ENCODE results near the gene MPST. TPM values are rescaled to one million over a fixed set of nuclear protein-coding genes. Genes with fewer than 3 reads are reported as not detected.

Gene MPST
- total RNA-seq, 1 donor from 2014 or later = 36.9 TPM

GRCh38 chr22:37037669-37038068 is 18.1 kb downstream of the MPST start:
- no peak overlapping the region for H3K9ac ChIP-seq
- Mint-ChIP-seq H3K27ac (no peak overlapping the region), H3K4me1 (peaks cover 28% of the 10 kb centered on the region), H3K9me3 (no peaks in the 10 kb centered on the region), H3K36me3 (no peaks in the 10 kb centered on the region), H3K27me3 (ENCODE audit: insufficient read depth, low read depth) (peaks cover 12% of the 10 kb centered on the region), H3K4me3 (no peak overlapping the region)
- H4K20me1 ChIP-seq (ENCODE audit: low read depth) = no peaks in the 10 kb centered on the region
- peaks cover 4% of the 10 kb centered on the region for H3K4me1 ChIP-seq
- H3K27ac ChIP-seq = no peak overlapping the region
- H3K4me2 ChIP-seq = no peak overlapping the region
- H3F3A ChIP-seq (ENCODE audit: low read depth) = no peaks in the 10 kb centered on the region
- no peak overlapping the region for H2AFZ ChIP-seq (replicated peaks)
- no peaks in the 10 kb centered on the region for H3K9me3 ChIP-seq (ENCODE audit: low read depth)
- DNase-seq (ENCODE audit: low spot score) = no peak
- TF ChIP-seq EZH2 (IDR thresholded peaks at IDR 0.05) = no peak
- no peak for TF ChIP-seq CTCF (IDR thresholded peaks at IDR 0.05)
- TF ChIP-seq EZH2phosphoT487 (IDR thresholded peaks at IDR 0.05) = no peak
- no peaks in the 10 kb centered on the region for H3K27me3 ChIP-seq
- H3K4me3 ChIP-seq = no peak overlapping the region
- H3K79me2 ChIP-seq (ENCODE audit: low read depth) = no peaks in the 10 kb centered on the region
- no peaks in the 10 kb centered on the region for H3K36me3 ChIP-seq

- no peak overlapping the region for H3K4me3 Mint-ChIP-seq
- Histone ChIP-seq H3K27me3 (no peaks in the 10 kb centered on the region), H3K36me3 (no peaks in the 10 kb centered on the region), H4K20me1 (ENCODE audit: low read depth) (no peaks in the 10 kb centered on the region), H3K79me2 (ENCODE audit: low read depth) (no peaks in the 10 kb centered on the region), H3K4me1 (peaks cover 12% of the 10 kb centered on the region), H3K27ac (no peak overlapping the region), H3K4me2 (no peak overlapping the region), H3K4me3 (no peak overlapping the region), H3K9me3 (ENCODE audit: low read depth) (no peaks in the 10 kb centered on the region), H3K9ac (no peak overlapping the region), H3F3A (ENCODE audit: low read depth) (no peaks in the 10 kb centered on the region), H2AFZ (replicated peaks) (no peak overlapping the region)
- H3K27ac Mint-ChIP-seq = no peak overlapping the region
- H3K9me3 Mint-ChIP-seq = no peaks in the 10 kb centered on the region
- H3K36me3 Mint-ChIP-seq = no peaks in the 10 kb centered on the region
- peaks cover 26% of the 10 kb centered on the region for H3K4me1 Mint-ChIP-seq
- peaks cover 17% of the 10 kb centered on the region for H3K27me3 Mint-ChIP-seq (ENCODE audit: insufficient read depth, low read depth)
- no peak for DNase-seq (ENCODE audit: low spot score)
- no peak for TF ChIP-seq CTCF (IDR thresholded peaks at IDR 0.05)
- TF ChIP-seq EZH2 (IDR thresholded peaks at IDR 0.05) = no peak
- TF ChIP-seq EZH2phosphoT487 (IDR thresholded peaks at IDR 0.05) = no peak
These were observed 19.9 kb downstream of the MPST start for GRCh38 chr22:37039466-37039865.

GRCh38 chr22:37043209-37043827 is 23.8 kb downstream of the MPST start:
- DNase-seq (ENCODE audit: low spot score) = no peak
- Histone ChIP-seq H3K4me2 (no peak overlapping the region), H3K27ac (no peak overlapping the region), H3K9me3 (ENCODE audit: low read depth) (no peaks in the 10 kb centered on the region), H3F3A (ENCODE audit: low read depth) (peaks cover 5% of the 10 kb centered on the region), H3K79me2 (ENCODE audit: low read depth) (no peaks in the 10 kb centered on the region), H3K4me1 (peaks cover 12% of the 10 kb centered on the region), H4K20me1 (ENCODE audit: low read depth) (no peaks in the 10 kb centered on the region), H3K9ac (no peak overlapping the region), H3K4me3 (no peak overlapping the region), H2AFZ (replicated peaks) (no peak overlapping the region), H3K36me3 (no peaks in the 10 kb centered on the region), H3K27me3 (no peaks in the 10 kb centered on the region)
- Mint-ChIP-seq H3K36me3 (no peaks in the 10 kb centered on the region), H3K4me3 (no peak overlapping the region), H3K27ac (peak overlapping the region; percentile 21), H3K27me3 (ENCODE audit: insufficient read depth, low read depth) (peaks cover 14% of the 10 kb centered on the region), H3K4me1 (peaks cover 26% of the 10 kb centered on the region), H3K9me3 (no peaks in the 10 kb centered on the region)
- TF ChIP-seq CTCF (IDR thresholded peaks at IDR 0.05) (no peak), EZH2 (IDR thresholded peaks at IDR 0.05) (no peak), EZH2phosphoT487 (IDR thresholded peaks at IDR 0.05) (no peak)
